PC-9 (cell line): ENCODE data around the gene RBMS3.
"Not testable (repeated sequence)": the region's sequence is repeated elsewhere in the genome, so short reads cannot be mapped to it uniquely, and the experiment has no call there.

ENCODE experiments used
- CTCF ChIP-seq: fragments of 200-600 bp; sonication (generic); conservative IDR thresholded peaks from 2 replicates; pipeline ENCODE4 v1.6.1; 2017; ENCODE audit warnings: mixed run types, antibody characterized with exemption, mild to moderate bottlenecking, moderate library complexity
- EZH2 ChIP-seq: fragments of 200-600 bp; sonication (generic); IDR thresholded peaks from 2 replicates; pipeline ENCODE4 v1.8.0; 2017; ENCODE audit warnings: antibody characterized with exemption, low read depth

- not testable (repeated sequence) for TF ChIP-seq CTCF, EZH2
These were observed 79.4 kb downstream of the RBMS3 start for GRCh38 chr3:29360289-29360688.
